Epithelial cell of esophagus (primary cell): ENCODE results near the gene ORMDL3.

Source experiments
- DNase-seq: peaks from one replicate; pipeline ENCODE4 v3.0.0; 2010; ENCODE audit warnings: low read depth
- H3K4me3 ChIP-seq: 2 replicates; pipeline ENCODE4 v1.5.1; 2011; ENCODE audit warnings: mild to moderate bottlenecking, low read length, control low read depth
- TF ChIP-seq, protein P1 (sequence below): IDR thresholded peaks from 2 replicates; pipeline ENCODE4 v1.5.1; 2011; ENCODE audit warnings: low read depth, mild to moderate bottlenecking, low read length, control low read depth, inconsistent platforms; ENCODE audit not compliant: insufficient read depth; ENCODE audit errors: missing control alignments

The ORMDL3 gene

DNA sequence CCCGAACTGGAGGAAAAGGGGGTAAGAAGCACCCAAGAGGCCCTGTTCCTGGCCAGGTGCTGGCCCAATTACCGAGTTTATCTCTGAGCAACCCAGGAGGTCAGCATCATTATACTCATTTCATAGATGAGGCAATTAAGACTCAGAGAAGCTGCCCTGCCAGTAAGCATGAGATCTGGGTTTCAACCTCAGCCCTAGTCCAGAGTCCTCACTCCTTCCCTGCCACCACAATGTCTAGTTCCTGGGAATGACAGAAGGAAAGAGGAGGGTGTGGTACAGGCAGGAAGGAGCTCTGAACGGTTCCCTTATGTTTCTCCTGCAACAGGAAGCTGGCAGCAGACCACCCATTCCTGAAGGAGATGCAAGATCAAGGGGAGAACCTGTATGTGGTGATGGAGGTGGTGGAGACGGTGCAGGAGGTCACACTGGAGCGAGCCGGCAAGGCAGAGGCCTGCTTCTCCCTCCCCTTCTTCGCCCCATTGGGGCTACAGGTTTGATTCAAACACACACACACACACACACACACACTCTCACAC, 42.8 kb upstream of the ORMDL3 start:
- TF ChIP-seq, protein P1, sequence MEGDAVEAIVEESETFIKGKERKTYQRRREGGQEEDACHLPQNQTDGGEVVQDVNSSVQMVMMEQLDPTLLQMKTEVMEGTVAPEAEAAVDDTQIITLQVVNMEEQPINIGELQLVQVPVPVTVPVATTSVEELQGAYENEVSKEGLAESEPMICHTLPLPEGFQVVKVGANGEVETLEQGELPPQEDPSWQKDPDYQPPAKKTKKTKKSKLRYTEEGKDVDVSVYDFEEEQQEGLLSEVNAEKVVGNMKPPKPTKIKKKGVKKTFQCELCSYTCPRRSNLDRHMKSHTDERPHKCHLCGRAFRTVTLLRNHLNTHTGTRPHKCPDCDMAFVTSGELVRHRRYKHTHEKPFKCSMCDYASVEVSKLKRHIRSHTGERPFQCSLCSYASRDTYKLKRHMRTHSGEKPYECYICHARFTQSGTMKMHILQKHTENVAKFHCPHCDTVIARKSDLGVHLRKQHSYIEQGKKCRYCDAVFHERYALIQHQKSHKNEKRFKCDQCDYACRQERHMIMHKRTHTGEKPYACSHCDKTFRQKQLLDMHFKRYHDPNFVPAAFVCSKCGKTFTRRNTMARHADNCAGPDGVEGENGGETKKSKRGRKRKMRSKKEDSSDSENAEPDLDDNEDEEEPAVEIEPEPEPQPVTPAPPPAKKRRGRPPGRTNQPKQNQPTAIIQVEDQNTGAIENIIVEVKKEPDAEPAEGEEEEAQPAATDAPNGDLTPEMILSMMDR, result no peak
- no peak for DNase-seq
- H3K4me3 ChIP-seq, result no peak overlapping the region

DNA sequence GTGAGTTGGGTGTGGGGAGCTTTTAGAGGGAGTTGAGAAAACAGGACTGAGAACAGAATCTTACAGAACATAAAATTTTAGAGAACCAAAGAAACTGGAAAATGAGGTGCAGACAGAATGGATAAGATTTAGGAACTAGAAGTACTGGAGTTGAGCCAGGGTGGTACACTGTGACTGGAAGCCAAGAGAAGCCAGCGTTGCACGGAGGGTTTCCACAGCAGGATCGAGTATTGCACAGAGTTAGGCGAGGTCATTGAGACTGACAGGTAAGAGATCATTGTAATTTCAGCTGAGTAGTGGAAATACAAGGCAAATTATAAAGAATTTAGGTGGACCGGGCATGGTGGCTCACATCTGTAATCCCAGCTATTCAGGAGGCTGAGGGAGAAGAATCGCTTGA, 42.0 kb upstream of the ORMDL3 start:
- TF ChIP-seq, protein P1, result no peak
- DNase-seq, result no peak
- no peak overlapping the region for H3K4me3 ChIP-seq

DNA sequence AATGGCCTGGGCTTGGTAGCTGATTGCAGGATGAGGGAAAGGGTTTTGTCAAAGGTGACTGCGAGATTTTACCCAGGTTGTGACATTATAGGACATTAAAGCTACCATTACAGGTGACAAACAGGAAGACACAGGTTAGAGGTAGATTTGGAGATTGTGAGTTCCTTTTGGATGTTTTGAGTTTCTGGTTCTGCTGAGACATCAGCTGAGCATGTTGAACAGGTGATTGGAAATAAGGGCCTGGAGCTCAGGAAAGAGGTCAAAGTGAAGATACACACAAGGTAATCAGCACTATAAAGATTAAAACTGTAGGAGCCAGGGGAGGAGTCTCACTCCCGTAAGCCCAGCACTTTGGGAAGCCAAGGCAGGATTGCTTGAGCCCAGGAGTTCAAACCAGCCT, 41.4 kb upstream of the ORMDL3 start:
- TF ChIP-seq, protein P1, result no peak
- no peak overlapping the region for H3K4me3 ChIP-seq
- DNase-seq, result no peak

DNA sequence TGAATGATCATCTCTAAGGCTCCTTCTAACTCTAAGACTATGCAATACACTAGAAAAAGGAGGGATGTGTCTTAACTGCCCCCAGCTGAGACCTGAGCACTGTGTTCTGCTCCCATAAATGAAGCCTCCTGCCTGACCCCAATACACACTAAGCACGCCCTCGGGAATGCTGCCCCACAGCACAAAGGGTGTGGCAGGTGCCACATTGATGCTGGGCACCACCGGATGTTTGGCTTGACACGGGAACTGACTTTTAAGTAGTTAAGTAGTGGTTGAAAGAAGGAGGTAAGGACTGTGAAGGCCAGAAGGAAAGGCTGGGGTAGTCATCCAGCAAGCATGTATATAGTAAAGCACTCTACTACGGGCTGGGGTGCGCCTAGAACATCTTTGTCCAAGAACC, 39.4 kb upstream of the ORMDL3 start:
- H3K4me3 ChIP-seq, result no peak overlapping the region
- no peak for DNase-seq
- TF ChIP-seq, protein P1, result no peak

DNA sequence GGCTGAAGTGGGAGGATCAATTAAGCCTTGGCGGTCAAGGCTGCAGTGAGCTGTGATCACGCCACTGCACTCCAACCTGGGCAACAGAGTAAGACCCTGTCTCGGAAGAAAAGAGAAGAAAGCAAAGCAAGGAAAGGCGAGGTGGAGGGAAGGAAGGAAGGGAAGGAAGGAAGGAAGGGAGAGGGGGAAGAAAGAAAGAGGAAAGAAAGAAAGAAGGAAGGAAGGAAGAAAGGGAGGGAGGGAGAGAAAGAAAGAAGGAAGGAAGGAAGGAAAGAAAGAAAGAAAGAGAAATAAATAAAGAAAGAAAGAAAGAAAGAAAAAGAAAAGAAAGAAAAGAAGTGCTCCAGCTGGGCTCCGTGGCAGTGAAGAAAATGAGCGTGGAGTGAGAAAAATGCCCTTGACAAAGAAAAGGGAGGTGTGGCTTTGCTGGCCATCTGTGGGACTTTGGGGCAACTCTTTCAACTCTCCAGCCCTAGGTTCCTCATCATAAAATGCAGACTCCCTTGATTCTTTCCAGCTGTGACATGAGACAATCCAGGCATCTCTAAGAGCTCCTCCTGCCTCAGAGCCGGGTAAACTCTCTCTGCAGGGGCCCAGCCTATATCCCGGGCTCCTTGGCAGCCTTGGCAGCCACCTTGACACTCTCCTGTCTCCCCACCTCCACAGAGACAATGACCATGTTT, 37.8 kb upstream of the ORMDL3 start:
- DNase-seq, result no peak
- TF ChIP-seq, protein P1, result no peak
- H3K4me3 ChIP-seq, result no peak overlapping the region

DNA sequence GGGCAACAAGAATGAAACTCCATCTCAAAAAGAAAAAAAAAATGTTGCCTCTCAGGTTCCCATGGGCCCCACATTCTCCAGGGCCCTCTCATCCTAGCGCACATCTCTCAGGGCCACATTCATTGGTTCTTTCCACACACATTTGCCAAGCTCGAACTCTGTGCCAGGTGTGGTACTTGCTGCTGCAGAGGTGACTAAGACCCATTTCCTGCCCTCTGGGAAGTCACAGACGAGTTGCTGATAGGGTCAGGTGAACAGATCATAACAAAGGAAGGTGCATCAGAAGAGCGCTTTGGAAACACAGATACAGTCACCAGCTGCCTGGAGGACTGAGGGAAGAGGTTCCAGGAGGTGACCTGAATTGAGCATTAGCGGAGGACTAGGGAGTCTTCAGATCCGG, 36.4 kb upstream of the ORMDL3 start:
- H3K4me3 ChIP-seq, result no peak overlapping the region
- peak; percentile 99 for DNase-seq
- TF ChIP-seq, protein P1, result no peak

DNA sequence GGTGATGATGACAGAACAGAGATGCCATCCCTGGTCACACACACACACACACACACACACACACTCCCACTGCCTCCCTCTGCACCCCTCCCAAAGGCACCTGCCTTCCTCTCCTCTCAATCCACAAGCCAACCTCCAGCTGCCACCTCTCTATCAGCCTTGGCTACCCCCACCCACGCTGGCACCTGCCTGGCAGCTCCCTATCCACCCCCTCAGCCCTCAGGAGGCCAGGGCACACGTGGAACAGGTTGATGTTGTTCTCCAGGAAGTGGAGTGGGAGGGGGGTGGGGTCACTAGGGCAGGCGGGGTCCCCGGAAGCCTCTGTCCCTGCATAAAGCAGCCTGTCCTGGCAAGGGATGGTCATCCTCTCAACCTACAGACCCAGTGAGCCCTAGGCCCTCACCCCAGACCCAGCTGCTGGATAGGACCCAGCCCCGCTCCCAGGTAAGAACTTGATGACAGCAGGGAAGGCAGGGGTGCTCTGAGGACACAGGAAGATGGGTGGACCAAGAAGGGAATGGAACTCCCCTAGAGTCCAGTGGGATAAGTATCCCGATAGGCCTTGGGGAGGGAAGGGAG, 35.3 kb upstream of the ORMDL3 start, which contains the start of gene GSDMA:
Gene GSDMA, plus strand, starts transcription at position 363 of the 579 bp plus-strand sequence. CDS start 2,684 bp downstream, outside the sequence.
- no peak for DNase-seq
- H3K4me3 ChIP-seq, result no peak within 1 kb of the TSS
- TF ChIP-seq, protein P1, result no peak
